Measurements from ENCODE around the gene LAMA3. TPM values are rescaled to one million over a fixed set of nuclear protein-coding genes. Genes with fewer than 3 reads are reported as not detected.
A peak's percentile ranks its signal among the peaks of the same experiment; 100 is the strongest.

Gene LAMA3
- total RNA-seq, 1 experiment from 2014 or later = 2.8 TPM

DNA sequence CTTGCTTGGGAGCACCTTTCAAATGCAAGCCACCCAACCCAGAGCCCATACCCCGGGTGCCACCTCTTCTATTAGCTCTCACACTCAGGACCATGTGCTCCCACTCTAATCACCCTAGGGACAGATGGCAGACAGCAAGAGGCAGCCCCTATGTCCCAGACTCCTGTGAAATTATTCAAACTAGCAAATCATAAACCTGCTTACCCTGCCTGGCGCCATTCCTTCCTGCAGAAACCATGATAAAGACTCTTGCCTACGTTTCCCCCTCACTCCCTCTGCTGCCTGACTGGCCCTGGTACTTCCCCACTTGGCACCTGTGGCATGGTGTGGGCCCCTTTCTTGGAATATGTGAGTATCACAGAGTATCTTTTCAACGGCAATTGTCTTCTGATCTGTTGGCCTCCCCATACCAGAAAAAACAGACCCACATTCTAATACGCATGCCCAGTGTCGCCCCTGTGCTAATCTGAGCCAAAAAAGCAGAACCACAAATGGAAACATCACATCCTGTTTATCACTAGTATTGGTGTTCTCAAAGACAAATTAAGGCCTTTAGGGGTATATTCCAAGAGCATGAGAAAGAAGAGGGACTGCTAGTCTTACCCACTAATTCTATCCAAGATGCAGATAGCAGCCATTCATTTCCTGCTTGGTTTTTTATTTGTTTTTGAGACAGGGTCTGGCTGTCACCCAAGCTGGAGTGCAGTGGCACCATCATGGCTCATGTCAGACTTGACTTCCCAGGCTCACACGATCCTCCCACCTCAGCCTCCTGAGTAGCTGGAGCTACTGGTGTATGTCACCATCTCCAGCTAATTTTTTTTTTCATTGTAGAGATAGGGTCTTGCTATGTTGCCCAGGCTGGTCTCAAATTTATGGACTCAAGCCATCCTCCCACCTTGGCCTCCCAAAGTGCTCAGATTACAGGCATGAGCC is 281.2 kb downstream of the LAMA3 start:
- no peak for DNase-seq (ENCODE audit: low spot score)

DNA sequence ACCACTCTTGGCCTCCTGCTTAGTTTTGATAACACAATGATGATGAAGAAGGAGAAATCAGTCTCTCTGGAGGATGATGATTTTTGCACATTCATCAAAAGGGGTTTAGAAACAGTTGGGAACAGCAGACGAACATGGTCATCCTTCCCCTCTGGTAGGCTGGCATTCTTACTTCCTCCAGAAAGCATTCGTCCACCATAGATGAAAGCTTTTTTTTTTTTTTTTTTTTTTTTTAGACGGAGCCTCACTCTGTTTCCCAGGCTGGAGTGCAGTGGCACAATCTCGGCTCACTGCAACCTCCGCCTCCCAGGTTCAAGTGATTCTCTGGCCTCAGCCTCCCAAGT is 281.8 kb downstream of the LAMA3 start:
- no peak for DNase-seq (ENCODE audit: low spot score)

DNA sequence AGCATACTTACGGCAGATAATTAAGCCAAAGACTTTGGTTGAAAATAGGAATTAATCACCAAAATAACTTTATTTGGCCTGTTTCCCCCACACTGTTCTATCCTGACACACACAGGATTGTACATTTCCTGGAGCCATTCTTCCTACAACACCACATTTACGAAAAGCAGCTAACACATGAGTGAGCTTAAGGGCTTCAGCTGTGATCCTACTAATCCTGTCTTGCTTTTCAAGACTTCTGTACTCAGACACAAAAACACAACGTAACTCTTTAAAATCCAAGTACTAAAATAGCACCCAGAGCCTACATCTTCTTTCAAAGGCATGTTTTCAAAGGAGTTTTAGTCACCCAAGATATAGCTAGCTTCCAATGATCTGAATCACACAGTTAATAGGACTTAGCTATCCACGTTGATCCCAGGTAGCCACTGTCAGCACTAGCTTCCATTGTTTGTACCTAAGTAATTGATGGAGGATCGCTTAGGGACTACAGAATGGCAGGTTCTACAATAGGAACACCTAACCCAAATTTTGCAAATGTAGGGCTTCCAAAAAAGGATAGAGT is 282.5 kb downstream of the LAMA3 start:
- DNase-seq (ENCODE audit: low spot score) = no peak

DNA sequence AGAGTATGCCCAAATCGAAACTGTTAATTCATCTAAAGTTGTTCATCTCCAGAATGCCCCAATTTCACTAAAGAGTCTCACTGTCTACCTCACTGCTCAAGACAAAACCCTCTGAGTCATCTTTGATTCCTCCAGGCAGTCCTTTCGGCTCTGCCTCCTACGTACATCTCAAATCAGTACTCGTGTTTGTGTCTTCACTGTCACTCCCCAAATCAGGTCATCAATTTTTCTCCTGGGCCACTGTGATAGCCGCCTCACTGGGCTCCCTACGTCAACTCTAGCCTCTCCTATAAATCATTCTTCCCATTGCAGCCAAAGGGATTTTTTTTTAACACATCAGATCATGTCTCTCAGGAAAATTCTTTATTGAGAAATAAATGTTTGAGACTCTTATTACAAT is 283.2 kb downstream of the LAMA3 start:
- no peak for DNase-seq (ENCODE audit: low spot score)

DNA sequence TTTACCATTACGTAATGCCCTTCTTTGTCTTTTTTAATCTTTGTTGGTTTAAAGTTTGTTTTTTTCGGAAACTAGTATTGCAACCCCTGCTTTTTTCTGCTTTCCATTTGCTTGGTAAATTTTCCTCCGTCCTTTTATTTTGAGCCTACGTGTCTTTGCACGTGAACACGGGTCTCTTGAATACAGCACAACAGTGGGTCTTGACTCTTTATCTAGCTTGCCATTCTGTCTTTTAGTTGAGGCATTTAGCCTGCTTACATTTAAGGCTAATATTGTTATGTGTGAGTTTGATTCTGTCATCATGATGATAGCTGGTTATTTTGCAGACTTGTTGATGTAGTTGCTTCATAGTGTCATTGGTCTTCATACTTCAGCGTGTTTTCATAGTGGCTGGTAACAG is 287.9 kb downstream of the LAMA3 start:
- DNase-seq (ENCODE audit: low spot score) = no peak

DNA sequence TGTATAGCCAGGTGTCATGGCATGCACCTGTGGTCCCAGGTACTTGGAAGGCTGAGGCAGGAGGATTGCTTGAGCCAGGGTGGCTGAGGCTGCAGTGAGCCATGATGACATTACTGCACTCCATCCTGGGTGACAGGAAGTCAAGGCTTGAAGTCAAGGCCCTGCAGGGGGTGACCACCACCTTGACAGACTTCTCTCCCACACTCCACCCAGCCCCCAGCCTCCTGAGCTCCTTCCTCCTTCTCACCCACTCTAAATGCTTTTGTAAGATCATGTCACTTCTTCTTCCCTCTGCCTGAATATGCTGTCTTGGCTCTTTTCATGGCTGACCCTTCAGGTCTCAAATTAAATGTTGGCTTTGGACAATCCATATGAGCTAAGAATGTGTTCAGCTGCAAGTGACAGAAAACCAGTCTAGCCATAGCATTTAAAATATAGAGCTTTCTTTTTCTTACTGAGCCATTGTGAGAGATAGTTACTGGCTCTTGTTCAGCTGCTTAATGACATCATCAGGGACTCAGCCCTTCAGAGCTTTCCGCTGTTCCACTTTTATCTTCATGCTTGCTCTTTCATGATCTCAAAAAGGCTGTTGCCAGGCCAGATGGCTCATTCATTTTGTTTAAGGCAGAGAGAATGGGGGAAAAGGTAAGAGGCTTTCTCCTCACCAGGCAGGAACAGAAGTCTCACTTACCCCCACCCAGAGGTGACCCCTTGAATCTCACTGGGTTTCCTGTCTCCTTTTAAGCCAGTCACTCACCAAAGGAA is 288.6 kb downstream of the LAMA3 start:
- DNase-seq (ENCODE audit: low spot score) = no peak

DNA sequence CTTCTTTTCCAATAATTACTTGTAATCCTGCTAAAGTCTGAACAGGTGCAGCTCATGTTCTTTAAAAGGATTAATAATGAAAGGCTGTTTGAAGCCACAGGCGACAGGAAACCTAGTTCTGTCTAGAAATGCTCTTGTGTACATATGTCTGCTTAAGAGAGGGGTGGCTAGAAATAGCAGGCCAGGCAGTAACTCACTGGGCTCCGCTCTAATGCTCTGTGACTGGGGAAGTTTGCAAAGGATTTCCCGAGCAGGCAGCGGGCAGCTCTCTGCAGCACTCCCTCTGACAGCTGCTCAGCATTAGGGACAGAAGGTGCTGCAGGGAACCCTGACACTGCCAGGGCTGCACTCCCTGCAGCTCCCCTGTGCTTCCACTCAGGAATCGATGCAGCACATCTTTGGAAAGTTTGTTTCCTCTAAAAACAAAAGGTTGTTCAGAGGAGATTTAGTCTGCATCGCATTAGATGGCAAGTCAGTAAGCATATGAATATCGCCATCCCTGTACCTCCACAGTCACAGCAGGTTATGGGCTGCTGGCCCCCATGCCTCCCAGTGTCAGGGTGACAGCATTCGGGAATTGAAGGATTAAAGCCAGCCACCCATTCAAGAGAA is 292.2 kb downstream of the LAMA3 start:
- DNase-seq (ENCODE audit: low spot score) = no peak

DNA sequence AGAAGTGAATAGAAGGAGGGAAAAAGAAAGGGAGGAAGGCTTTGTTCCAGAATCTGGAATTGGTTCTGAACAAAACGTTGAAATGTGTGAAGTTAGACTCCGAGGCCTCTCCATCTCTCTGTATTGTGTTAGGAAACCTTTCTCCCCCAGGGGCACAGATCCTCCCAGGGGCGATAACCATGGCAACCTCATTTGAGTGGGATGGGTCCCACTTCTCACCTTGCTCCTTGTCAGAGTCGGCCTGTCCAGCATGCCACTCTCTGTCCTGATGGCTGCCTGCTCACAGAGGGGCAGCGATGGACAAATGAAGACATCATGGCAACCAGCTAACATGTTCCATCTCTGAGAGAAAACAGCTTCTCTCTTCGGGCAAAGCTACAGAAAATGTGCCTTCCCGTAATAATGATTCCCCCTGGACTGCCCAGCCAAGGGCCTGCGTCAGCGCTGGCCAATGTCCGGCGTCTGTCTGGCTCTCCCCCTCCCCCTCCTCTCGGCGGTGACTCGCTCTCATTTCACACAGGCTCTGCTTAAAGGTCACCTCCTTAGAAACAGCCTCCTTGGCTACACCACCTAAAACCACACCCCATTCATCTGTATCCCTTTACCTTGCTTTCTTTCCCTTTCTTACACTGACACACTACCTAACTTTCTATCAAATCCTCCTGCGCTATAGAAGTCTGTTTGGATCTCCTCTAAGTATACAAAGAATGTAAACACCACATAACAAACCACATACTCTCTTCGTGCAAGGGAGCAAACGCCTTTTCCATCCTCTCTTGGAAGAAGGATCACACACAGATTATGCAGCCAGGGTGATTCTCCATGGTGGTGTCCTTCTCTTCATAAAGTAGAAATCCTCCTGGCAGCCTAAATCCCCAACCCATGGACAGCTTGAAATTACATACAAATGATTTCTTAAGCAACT is 293.2 kb downstream of the LAMA3 start:
- peak; percentile 53 for DNase-seq (ENCODE audit: low spot score)

DNA sequence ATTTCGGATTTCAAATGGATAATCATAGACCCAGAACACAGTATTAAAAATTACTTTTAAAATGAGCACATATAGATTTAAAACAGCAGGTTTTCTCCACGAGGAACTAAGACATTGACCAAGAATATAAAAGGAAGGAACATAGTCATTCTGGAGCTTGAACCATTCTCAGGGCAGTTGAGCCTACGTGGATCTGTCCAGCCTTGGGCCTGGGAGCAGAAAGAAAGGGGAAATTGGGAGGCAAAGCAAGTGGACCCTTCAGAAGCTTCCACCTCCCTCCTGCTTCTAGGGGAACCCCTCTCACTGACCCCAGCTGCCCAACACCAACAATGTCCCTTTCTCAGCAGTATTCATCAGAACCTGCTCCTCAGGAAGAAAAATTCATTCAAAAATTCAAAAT is 293.9 kb downstream of the LAMA3 start:
- no peak for DNase-seq (ENCODE audit: low spot score)

DNA sequence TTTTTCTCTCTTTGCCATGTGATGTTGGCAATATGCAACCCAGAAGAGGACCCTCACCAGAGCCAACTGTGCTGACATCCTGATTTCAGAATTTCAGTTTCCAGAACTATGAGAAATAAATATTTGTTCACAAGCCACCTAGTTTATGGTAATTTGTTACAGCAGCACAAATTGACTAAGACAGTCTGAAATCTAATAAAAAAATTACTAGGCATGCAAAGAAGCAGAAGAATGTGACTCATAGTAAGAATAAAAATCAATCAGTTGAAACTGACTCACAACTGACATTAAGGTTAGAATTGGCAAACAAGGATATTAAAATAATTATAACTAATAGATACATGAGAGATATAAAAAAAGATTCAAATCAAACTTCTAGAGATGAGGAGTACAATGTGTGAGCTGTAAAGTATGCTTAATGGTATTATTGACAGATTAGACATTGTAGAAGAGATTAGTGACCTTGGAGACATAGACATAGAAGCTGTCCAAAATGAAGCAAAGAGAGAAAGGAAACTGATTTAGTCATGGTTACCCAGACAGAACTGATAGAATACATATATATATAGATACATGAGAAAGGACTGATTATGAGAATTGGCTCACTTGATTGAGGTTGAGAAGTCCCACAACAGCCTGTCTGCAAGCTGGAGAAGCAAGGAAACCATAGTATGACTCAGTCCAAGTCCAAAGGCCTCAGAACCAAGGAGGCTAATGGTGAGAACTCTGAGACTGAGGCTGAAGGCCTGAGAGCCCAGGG is 297.5 kb downstream of the LAMA3 start:
- DNase-seq (ENCODE audit: low spot score) = no peak

DNA sequence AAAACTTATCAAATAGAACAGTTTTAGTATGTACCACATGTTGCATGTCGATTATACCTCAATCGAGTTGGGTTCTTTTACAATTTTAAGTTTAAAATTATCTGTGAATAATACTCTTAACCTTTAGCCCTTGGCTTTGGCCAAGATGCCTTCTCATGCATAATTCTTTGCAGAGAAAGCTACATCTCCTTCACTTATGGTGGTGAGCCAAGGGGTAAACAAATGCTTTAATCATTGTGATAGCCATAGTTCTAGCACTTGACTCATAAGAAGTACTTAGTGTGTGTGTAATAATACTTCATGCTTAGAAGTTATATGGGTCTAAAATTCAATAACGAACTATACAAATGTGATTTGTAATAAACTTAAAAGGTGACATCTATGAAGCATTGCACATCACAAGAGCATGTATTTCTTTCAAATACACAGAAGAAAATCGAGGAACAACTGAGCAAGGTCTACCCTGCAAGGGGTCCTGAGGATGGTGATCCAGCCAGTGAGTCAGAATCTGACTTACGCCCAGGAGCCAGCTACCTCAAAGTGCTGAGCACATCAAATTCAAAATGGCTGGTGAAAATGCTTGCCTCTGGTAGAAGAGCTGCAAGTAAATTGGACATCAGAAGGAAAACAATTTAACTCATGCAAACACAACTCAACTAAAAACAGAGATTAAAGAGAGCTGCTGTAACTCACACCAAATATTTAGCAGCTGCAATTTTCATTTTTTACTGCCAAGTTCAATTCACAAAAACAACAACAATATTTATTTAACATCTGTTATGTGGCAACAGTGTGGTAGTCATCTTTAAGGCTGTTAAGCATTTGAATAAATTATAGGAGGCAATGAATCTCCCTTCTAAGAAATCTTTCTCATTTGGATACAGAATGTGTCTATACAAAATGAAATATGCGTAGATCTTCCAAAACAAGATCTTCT is 301.5 kb downstream of the LAMA3 start:
- no peak for DNase-seq (ENCODE audit: low spot score)

DNA sequence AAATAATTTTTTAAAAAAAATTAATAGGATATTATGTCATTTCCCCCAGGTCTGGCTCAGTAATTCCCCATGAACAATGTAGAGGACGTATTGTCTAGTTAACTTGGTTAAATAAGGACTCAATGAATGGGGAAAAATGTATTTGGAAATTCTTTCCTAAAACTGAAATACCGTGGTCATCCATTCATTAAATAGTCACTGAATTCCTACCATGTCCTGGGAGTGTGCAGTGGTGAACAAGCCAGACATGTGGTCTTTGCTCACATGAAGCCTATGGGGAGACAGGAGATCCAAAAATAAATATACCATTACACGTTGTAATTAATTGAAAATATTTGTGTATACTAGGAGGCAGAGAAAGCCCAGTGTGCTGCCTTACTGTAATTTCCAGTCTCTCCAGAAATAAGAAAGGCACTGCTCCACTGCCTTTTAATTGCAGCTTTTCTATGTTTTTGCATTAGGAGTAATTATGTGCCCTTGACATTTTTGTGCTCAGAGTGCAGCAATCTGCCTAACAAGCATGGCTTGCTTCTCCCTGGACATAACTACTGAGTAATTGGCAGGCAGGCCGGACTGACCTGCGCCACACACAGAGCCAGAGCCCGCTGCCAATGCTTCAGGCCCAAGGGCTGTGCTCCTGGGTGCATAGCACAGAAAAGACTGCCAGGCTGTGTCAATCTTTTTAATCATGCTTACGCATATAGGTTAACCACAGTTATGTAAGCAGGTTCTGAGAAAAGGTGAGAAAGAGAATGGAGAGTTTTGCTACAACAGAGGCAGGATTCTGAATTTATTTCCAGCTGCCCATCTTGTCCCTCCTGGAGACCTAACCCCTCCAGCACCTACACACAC is 303.1 kb downstream of the LAMA3 start:
- peak; percentile 76 for DNase-seq (ENCODE audit: low spot score)

DNA sequence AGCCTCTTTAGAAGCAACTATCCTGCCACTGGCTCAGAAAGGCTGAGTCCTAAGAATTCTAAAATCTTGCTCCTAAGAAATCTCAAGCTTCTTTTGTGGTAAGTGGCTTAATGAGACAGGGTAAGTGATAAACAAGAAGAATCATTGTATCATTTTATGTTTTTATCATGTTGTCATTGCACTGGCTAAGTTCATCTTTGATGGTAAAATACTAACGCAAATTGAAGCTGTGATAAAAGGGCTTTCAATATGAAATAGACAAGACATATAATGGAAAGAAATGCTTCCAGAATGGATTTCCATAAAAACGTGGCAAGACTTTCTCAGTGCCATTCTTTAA is 303.7 kb downstream of the LAMA3 start:
- DNase-seq (ENCODE audit: low spot score) = no peak

DNA sequence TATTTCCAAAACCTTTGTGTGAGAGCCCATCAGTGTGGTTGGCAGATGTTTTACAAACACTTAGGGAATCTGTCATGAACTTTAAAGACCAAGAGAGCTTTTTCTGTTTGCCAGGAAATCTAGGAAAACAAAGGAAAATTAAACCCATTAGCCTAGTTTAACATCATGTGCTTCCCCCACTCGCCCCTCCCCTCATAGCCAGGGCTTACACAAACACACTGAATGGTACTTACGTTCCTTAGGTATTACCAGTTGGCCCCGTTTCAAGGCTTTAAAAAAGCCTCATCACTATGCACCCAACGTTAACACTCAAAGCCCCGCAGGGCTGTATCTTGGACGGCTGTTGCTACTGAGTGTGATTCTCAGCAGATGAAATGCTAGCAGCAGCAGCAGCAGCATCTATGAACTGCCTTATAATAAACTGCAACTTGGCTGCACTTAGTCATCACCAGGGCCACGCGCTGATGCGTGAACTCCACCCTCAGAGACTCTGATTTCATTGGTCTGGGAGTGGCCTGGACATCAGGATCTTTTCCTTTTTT is 305.2 kb downstream of the LAMA3 start:
- DNase-seq (ENCODE audit: low spot score) = peak; percentile 95

DNA sequence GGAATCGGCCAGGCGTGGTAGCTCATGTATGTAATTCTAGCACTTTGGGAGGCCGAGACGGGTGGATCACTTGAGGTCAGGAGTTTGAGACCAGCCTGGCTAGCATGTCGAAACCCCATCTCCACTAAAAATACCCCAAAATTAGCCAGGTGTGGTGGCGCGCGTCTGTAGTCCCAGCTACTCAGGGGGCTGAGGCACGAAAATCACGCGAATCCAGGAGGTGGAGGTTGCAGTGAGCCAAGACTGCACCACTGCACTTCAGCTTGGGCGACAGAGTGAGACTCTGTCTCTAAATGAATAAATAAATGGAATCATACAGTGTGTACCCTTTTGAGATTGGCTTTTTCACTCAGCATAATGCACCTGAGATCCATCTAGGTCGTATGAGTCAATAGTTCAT is 305.9 kb downstream of the LAMA3 start:
- no peak for DNase-seq (ENCODE audit: low spot score)

DNA sequence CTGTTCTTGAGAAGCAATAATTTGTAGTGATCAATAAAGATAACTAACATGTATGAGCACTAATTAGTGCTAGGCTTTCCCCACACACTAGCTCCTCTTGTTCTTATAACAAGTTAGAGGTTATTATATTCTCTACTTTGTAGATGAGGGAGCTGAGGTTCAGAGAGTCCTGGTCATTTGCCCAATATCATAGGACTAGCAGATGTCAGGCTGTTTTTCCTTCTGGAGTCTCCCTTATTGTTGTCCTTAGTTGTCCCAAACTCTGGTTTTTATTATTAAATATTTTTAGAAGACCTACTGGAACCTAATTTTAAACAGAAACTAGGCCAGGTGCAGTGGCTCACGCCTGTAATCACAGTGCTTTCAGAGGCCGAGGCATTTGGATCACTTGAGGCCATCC is 308.8 kb downstream of the LAMA3 start:
- no peak for DNase-seq (ENCODE audit: low spot score)

DNA sequence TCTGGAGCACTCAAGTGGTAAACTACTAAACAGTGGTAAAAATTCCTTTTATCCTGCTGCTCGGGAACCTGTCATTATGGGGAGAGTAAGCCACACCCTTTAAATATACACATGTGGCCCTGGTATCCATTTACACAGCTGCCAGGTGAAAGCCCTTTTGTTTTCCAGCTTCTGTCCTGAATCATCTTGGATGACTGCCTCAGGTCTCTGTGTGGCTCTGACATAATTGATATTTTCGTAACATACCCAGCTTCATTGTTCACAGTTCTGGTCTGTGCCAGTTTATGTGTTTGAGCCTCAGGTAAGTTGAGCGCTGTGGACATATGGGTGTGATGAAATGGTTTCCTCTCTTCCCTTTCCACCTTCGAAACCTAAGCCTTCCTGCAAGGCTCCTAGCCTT is 309.6 kb downstream of the LAMA3 start:
- DNase-seq (ENCODE audit: low spot score) = peak; percentile 40

Data from H4 (cell line).